K562 (cell line): ENCODE results near the gene FAM50A. TPM values are rescaled to one million over a fixed set of nuclear protein-coding genes. Genes with fewer than 3 reads are reported as not detected.
A peak's percentile ranks its signal among the peaks of the same experiment; 100 is the strongest.

ENCODE experiments used
- ARHGAP35 ChIP-seq: fragments of 450-650 bp; IDR thresholded peaks from 2 replicates; pipeline ENCODE4 v1.6.1; 2018; ENCODE audit not compliant: partially characterized antibody
- C11orf30 ChIP-seq: fragments of 450-650 bp; IDR thresholded peaks from 2 replicates; pipeline ENCODE4 v1.6.1; 2016; ENCODE audit warnings: low read depth, mild to moderate bottlenecking
- CBFB ChIP-seq: sonication (generic); formaldehyde crosslinking; IDR thresholded peaks from 2 replicates; pipeline ENCODE4 v1.4.0; 2020; ENCODE audit warnings: mild to moderate bottlenecking, missing genetic modification reagents
- CLOCK ChIP-seq: fragments of 250-450 bp; sonication (Bioruptor Pico); IDR thresholded peaks from 2 replicates; pipeline ENCODE4 v1.4.0; 2020; ENCODE audit warnings: mild to moderate bottlenecking, moderate library complexity, borderline replicate concordance
- CREB3 ChIP-seq: fragments of 450-650 bp; conservative IDR thresholded peaks from 2 replicates; pipeline ENCODE4 v1.6.1; 2016; ENCODE audit warnings: missing genetic modification characterization, low read depth, mild to moderate bottlenecking, missing compliant biosample characterization, moderate library complexity
- ELF2 ChIP-seq: fragments of 250-450 bp; sonication (Bioruptor Pico); IDR thresholded peaks from 2 replicates; pipeline ENCODE4 v1.5.0; 2021; ENCODE audit warnings: mild to moderate bottlenecking
- EZH2 ChIP-seq: IDR thresholded peaks from 2 replicates; pipeline ENCODE4 v1.6.1; 2012; ENCODE audit warnings: low read depth, mild to moderate bottlenecking, inconsistent platforms, low read length, borderline replicate concordance
- FOXK1 ChIP-seq: sonication (generic); formaldehyde crosslinking; IDR thresholded peaks from 2 replicates; pipeline ENCODE4 v1.8.0; 2022; ENCODE audit warnings: missing genetic modification reagents, mild to moderate bottlenecking, borderline replicate concordance
- HES1 ChIP-seq: fragments of 450-650 bp; IDR thresholded peaks from 2 replicates; pipeline ENCODE4 v1.6.1; 2016; ENCODE audit warnings: low read depth, mild to moderate bottlenecking, moderate library complexity
- HMBOX1 ChIP-seq: sonication (generic); IDR thresholded peaks from 2 replicates; pipeline ENCODE4 v1.6.1; 2016
- MIER1 ChIP-seq: fragments of 450-650 bp; IDR thresholded peaks from 2 replicates; pipeline ENCODE4 v1.6.1; 2016; ENCODE audit warnings: antibody characterized with exemption, mild to moderate bottlenecking, low read depth
- PTRF ChIP-seq: fragments of 450-650 bp; IDR thresholded peaks from 2 replicates; pipeline ENCODE4 v1.6.1; 2016; ENCODE audit warnings: mild to moderate bottlenecking, missing genetic modification characterization, missing compliant biosample characterization
- SIN3A ChIP-seq, 2 experiments: fragments of 150-350 bp in 1 of 2; IDR thresholded peaks; 2 replicates each; pipeline ENCODE4 v1.6.1; 2011 to 2016; ENCODE audit warnings: borderline replicate concordance in 2 of 2, low read depth in 2 of 2, low read length in 2 of 2, mild to moderate bottlenecking in 2 of 2, moderate library complexity in 2 of 2; ENCODE audit not compliant: control insufficient read depth in 1 of 2
- SMARCE1 ChIP-seq: fragments of 450-650 bp; IDR thresholded peaks from 2 replicates; pipeline ENCODE4 v1.7.1; 2016; ENCODE audit warnings: mild to moderate bottlenecking
- SUPT5H ChIP-seq: fragments of 450-650 bp; IDR thresholded peaks from 2 replicates; pipeline ENCODE4 v1.6.1; 2016
- ZNF197 ChIP-seq: fragments of 200-800 bp; sonication (Bioruptor generic); IDR thresholded peaks from 2 replicates; pipeline ENCODE4 v1.6.1; 2016; ENCODE audit warnings: low read depth, missing genetic modification characterization, missing compliant biosample characterization
- ZNF263 ChIP-seq: sonication (generic); formaldehyde crosslinking; IDR thresholded peaks from 2 replicates; pipeline ENCODE4 v1.8.0; 2022; ENCODE audit warnings: mild to moderate bottlenecking, missing genetic modification reagents, borderline replicate concordance
- ZNF507 ChIP-seq: conservative IDR thresholded peaks from 2 replicates; pipeline ENCODE4 v1.6.1; 2017; ENCODE audit warnings: missing genetic modification characterization, missing compliant biosample characterization
- ZNF75A ChIP-seq: fragments of 450-650 bp; formaldehyde crosslinking; IDR thresholded peaks from 2 replicates; pipeline ENCODE4 v1.4.0; 2020; ENCODE audit warnings: mild to moderate bottlenecking
- polyA plus RNA-seq, 8 experiments: library from polyadenylated mRNA; depleted of rRNA in 4 of 8; stranded (reverse) in 5 of 8; unstranded in 3 of 8; fragments of >200 nt; fragmentation: Nextera tagmentation in 2 of 8; fragmentation: Illumina TruSeq in 1 of 8; extraction: Ambion mirVana in 2 of 8; extraction: Trizol in 1 of 8; gene quantifications; 2 replicates each; pipeline versions ENCODE4 v1.2.1 to v1.2.3, GENCODE V29; 2011 to 2014; ENCODE audit warnings: inconsistent platforms in 1 of 8, missing spikeins in 1 of 8
- total RNA-seq, 7 experiments: library from RNA; depleted of rRNA in 6 of 7; stranded (reverse); fragments of >200 nt in 6 of 7; fragmentation: Illumina TruSeq in 2 of 7; extraction: Trizol in 2 of 7; gene quantifications; 2 replicates each; pipeline versions ENCODE4 v1.2.1 to v1.2.3, GENCODE V29; 2011 to 2021; ENCODE audit warnings: low replicate concordance in 1 of 7

Gene FAM50A
- total and polyA plus RNA-seq, 9 of the 15 experiments (the other 6 are each of a cell fraction or from before 2014, with no cell fraction given): 4.4 to 114 (median 67.3) TPM

- TF ChIP-seq C11orf30 (peak; percentile 54), CREB3 (tag) (no peak), PTRF (tag) (no peak), HES1 (no peak), ZNF263 (CRISPR knock-in tag) (no peak; the same call in 1 of the 2 replicates), SIN3A (IDR thresholded peaks at IDR 0.05; ENCODE audit: borderline replicate concordance in 2 of 2, control insufficient read depth in 1 of 2, low read depth in 2 of 2, low read length in 2 of 2) (peak in 1 of 2 experiments; percentile 53; a peak in 2 of 4 replicates), CLOCK (no peak), ZNF197 (CRISPR knock-in tag) (no peak), ARHGAP35 (no peak), ZNF75A (CRISPR knock-in tag) (no peak), ELF2 (CRISPR knock-in tag) (no peak), MIER1 (no peak), CBFB (no peak), FOXK1 (CRISPR knock-in tag) (no peak), HMBOX1 (no peak), ZNF507 (tag) (no peak), SMARCE1 (0 out of 2 replicates have a peak, but pooled peaks have one; percentile 28), EZH2 (no peak), SUPT5H (peak; percentile 52; the same call in 1 of the 2 replicates)
These were observed 15.5 kb upstream of the FAM50A start, which contains the start of gene ATP6AP1 (continued) for GRCh38 chrX:154428176-154429171.
